GM23248 (cell line): ENCODE data around the gene RARB.

Experiments
- EZH2 ChIP-seq: fragments of 200-600 bp; sonication (generic); IDR thresholded peaks from 2 replicates; pipeline ENCODE4 v1.6.1; 2018; ENCODE audit warnings: antibody characterized with exemption, mild to moderate bottlenecking; ENCODE audit not compliant: insufficient read depth, poor library complexity, severe bottlenecking
- EZH2phosphoT487 ChIP-seq: fragments of 200-600 bp; sonication (generic); IDR thresholded peaks from 2 replicates; pipeline ENCODE4 v1.6.1; 2018; ENCODE audit warnings: antibody characterized with exemption, moderate library complexity, mild to moderate bottlenecking, low read depth; ENCODE audit not compliant: insufficient read depth

GRCh38 chr3:25485673-25486072 lies 57.6 kb downstream of the RARB start:
- TF ChIP-seq EZH2 (no peak), EZH2phosphoT487 (no peak)
